ENCODE results near the gene CBX7. TPM values are rescaled to one million over a fixed set of nuclear protein-coding genes. Genes with fewer than 3 reads are reported as not detected.

The CBX7 gene
- total and polyA plus RNA-seq, 9 of the 15 experiments (the other 6 are each of a cell fraction or from before 2014, with no cell fraction given): 0.04 to 5.2 (median 2.8) TPM

- TF ChIP-seq ZNF239 (CRISPR knock-in tag; IDR thresholded peaks at IDR 0.05) (peak; percentile 78), SOX6 (IDR thresholded peaks at IDR 0.05) (peak; percentile 38; the same call in 1 of the 2 replicates), SMARCE1 (IDR thresholded peaks at IDR 0.05) (no peak)
- H4K20me1 ChIP-seq (replicated peaks; ENCODE audit: control insufficient read depth, insufficient read depth, low read length): no peaks in the 10 kb centered on the region
- no TSS peak for BruUV-seq (replicated peaks)
- H3K27me3 ChIP-seq (ENCODE audit: control insufficient read depth in 2 of 2, insufficient read depth in 2 of 2, low read length in 2 of 2): no peaks in the 10 kb centered on the region
- no peaks in the 10 kb centered on the region for H3K79me2 ChIP-seq (ENCODE audit: control insufficient read depth, insufficient read depth, low read length)
- H2AFZ ChIP-seq (ENCODE audit: low read depth, low read length): no peak overlapping the region
- H3K4me3 ChIP-seq: no peak overlapping the region
- POLR2A ChIA-PET: interaction anchor here (1.0 kb wide), 1 partner anchor 411 kb away, joined by 3 read pairs; no protein-coding TSS in a partner anchor
- no peak overlapping the region for H3K4me2 ChIP-seq (ENCODE audit: insufficient read depth, low read length)
- H3K9me1 ChIP-seq (ENCODE audit: control insufficient read depth, insufficient read depth, low read length): no peaks in the 10 kb centered on the region
- no peaks in the 10 kb centered on the region; a peak in 2 of 5 replicates for H3K4me1 ChIP-seq (replicated peaks in 1 of 2; ENCODE audit: control insufficient read depth in 2 of 2, insufficient read depth in 2 of 2, low read length in 2 of 2)
- DNase-seq (ENCODE audit: extremely low read depth in 1 of 4, low spot score in 3 of 4) (peak in 1 of 4 experiments; percentile 7), ATAC-seq (no peak), FAIRE-seq (no peak)
- H3K9me3 ChIP-seq (replicated peaks; ENCODE audit: control insufficient read depth, insufficient read depth, low read depth, low read length): no peaks in the 10 kb centered on the region
- CTCF ChIA-PET (ENCODE audit: low intra/inter-chr PET ratio): no interaction called here
- intact Hi-C loops (cut with micrococcal nuclease) (no loop called here), in situ Hi-C loops (cut with MboI) (no loop called here)
- no peak overlapping the region for H3K27ac ChIP-seq (ENCODE audit: extremely low read depth, low read depth, low read length)
- no peaks in the 10 kb centered on the region for H3K36me3 ChIP-seq (ENCODE audit: control insufficient read depth, insufficient read depth, low read length)
- WGBS (ENCODE audit: insufficient coverage, low coverage, missing lambda C conversion rate): 0% methylated on average over 6 of the region's 6 CpGs
- no peak overlapping the region for H3K9ac ChIP-seq (ENCODE audit: insufficient read depth in 1 of 2, low read depth in 2 of 2, low read length in 2 of 2)
These were observed 38.4 kb downstream of the CBX7 start for GRCh38 chr22:39114112-39114511.

- 35% methylated on average over 15 of the region's 15 CpGs for WGBS (ENCODE audit: insufficient coverage, low coverage, missing lambda C conversion rate)
- no peaks in the 10 kb centered on the region for H3K79me2 ChIP-seq (ENCODE audit: control insufficient read depth, insufficient read depth, low read length)
- H3K36me3 ChIP-seq (ENCODE audit: control insufficient read depth, insufficient read depth, low read length): no peaks in the 10 kb centered on the region
- peak in 1 of 4 experiments; percentile 26 for DNase-seq (ENCODE audit: extremely low read depth in 1 of 4, low spot score in 3 of 4)
- ChIA-PET POLR2A (interaction anchor here (0.6 to 0.7 kb wide), 2 partner anchors 43 to 207 kb away, joined by 3 read pairs; no protein-coding TSS in a partner anchor), CTCF (ENCODE audit: low intra/inter-chr PET ratio) (interaction anchor here (0.6 kb wide), 1 partner anchor 140 kb away, joined by 3 read pairs; no protein-coding TSS in a partner anchor)
- H3K9me3 ChIP-seq (replicated peaks; ENCODE audit: control insufficient read depth, insufficient read depth, low read depth, low read length): no peaks in the 10 kb centered on the region
- BruUV-seq (replicated peaks): no TSS peak
- H3K27me3 ChIP-seq (ENCODE audit: control insufficient read depth in 2 of 2, insufficient read depth in 2 of 2, low read length in 2 of 2): no peaks in the 10 kb centered on the region
- peak; percentile 54; the same call in 1 of the 3 replicates for ATAC-seq
- no peaks in the 10 kb centered on the region for H3K9me1 ChIP-seq (ENCODE audit: control insufficient read depth, insufficient read depth, low read length)
- H3K4me1 ChIP-seq (replicated peaks in 1 of 2; ENCODE audit: control insufficient read depth in 2 of 2, insufficient read depth in 2 of 2, low read length in 2 of 2): no peaks in the 10 kb centered on the region; a peak in 2 of 5 replicates
- no peak overlapping the region for H3K4me2 ChIP-seq (ENCODE audit: insufficient read depth, low read length)
- H4K20me1 ChIP-seq (replicated peaks; ENCODE audit: control insufficient read depth, insufficient read depth, low read length): no peaks in the 10 kb centered on the region
- no peak overlapping the region for H3K4me3 ChIP-seq
- intact Hi-C loops (cut with micrococcal nuclease): no loop called here
- H2AFZ ChIP-seq (ENCODE audit: low read depth, low read length): 0 out of 2 replicates have a peak overlapping the region, but pooled peaks have one; percentile 24
- in situ Hi-C loops (cut with MboI): no loop called here
- no peak for FAIRE-seq
- no peak overlapping the region for H3K27ac ChIP-seq (ENCODE audit: extremely low read depth, low read depth, low read length)
- no peak overlapping the region for H3K9ac ChIP-seq (ENCODE audit: insufficient read depth in 1 of 2, low read depth in 2 of 2, low read length in 2 of 2)
- TF ChIP-seq SOX6 (IDR thresholded peaks at IDR 0.05): peak; percentile 96
- TF ChIP-seq POLR3A (IDR thresholded peaks at IDR 0.05; ENCODE audit: borderline replicate concordance, extremely low read depth, insufficient read depth, insufficient read length): no peak
- TF ChIP-seq, protein P1, sequence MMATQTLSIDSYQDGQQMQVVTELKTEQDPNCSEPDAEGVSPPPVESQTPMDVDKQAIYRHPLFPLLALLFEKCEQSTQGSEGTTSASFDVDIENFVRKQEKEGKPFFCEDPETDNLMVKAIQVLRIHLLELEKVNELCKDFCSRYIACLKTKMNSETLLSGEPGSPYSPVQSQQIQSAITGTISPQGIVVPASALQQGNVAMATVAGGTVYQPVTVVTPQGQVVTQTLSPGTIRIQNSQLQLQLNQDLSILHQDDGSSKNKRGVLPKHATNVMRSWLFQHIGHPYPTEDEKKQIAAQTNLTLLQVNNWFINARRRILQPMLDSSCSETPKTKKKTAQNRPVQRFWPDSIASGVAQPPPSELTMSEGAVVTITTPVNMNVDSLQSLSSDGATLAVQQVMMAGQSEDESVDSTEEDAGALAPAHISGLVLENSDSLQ (IDR thresholded peaks at IDR 0.05): peak; percentile 96
- no peak for TF ChIP-seq HNRNPUL1 (IDR thresholded peaks at IDR 0.05; ENCODE audit: low read length)
- no peak for TF ChIP-seq NR4A1 (CRISPR knock-in tag; IDR thresholded peaks at IDR 0.05)
- peak; percentile 38; the same call in 1 of the 2 replicates for TF ChIP-seq NR4A1 (tag; IDR thresholded peaks at IDR 0.05)
- peak; percentile 18 to 31; a peak in 1 of 4 replicates for TF ChIP-seq NRF1 (conservative IDR thresholded peaks at IDR 0.05 in 1 of 2, IDR thresholded peaks at IDR 0.05 in 1 of 2)
- peak; percentile 97 for TF ChIP-seq MEIS2 (IDR thresholded peaks at IDR 0.05; ENCODE audit: partially characterized antibody)
- TF ChIP-seq CTBP1 (IDR thresholded peaks at IDR 0.05; ENCODE audit: borderline replicate concordance): peak; percentile 52
- 0 out of 2 replicates have a peak, but pooled peaks have one; percentile 40 for TF ChIP-seq PTTG1 (tag; IDR thresholded peaks at IDR 0.05; ENCODE audit: low read depth)
These were observed 41.6 kb downstream of the CBX7 start for GRCh38 chr22:39110631-39111561.

All from K562 (cell line).